ENCODE results near the gene ID2.

The ID2 gene

DNA sequence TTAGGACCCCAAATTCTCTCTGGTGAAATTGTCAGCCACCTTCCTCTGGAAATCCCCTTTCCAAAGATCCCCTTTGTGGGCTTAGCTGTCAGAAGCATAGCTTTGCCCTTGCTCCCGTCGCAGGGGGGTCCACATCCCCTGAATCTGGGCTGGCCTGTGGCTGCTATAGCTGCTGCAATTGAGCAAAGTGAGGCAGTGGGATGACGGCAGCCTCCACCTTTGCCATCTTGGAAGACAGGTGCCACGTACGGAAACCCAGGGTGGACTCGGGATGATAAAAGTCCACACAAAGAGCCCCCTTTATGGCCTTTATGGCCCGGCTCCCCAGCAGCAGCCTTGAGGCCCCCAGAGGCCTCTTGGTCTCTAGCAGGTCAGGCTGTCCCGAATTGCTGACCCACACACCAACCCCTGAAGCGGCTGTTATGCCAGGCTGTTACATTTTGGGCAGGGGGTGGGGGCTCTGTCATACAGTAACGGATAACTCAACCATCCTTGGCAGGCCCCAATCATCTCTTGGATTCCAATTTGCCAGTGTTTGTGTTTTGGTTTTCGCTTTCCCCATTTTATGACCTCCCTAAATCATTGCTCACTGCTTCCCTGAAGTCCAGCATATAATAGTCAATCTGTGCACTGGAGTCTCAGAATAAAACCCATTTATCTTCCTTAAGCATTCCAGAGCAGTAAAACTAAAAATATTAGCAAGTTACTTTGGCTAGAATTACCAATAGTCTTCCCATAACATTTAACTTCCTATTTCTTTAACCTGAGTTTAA is 33.2 kb upstream of the ID2 start:
- no peak for DNase-seq

DNA sequence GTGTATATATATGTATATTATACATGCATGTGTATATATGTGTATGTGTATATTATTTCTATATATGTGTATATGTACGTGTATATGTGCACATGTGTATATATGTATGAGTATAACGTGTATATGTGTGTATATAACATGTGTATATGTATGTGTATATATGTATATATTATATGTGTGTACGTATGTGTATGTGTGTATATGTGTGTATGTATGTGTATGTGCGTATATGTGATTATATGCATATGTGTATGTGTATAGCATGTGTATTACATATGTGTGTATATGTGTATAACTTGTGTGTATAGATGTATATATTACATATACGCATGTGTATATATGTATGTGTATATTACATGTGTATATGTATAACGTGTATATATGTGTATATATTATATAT is 32.1 kb upstream of the ID2 start:
- DNase-seq, result no peak

DNA sequence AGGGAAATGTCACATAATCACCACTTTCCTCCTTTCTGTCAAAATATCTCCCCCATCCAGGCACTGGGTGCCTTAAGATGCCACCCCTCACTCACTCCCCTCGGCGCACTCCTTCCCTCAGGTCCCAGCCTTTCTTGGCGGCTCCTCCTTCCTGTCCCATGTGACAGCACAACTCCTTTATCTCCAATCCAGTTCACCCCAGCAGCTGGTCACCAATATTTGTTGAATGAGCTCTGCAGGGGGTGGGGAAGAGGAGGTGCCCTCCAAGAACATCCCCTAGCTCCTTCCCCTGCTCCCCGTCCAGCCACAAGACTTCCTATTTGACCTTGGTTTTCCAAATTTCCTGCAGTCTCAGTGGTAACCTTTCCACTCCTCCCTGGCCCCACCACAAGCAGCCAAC is 31.6 kb upstream of the ID2 start:
- no peak for DNase-seq

DNA sequence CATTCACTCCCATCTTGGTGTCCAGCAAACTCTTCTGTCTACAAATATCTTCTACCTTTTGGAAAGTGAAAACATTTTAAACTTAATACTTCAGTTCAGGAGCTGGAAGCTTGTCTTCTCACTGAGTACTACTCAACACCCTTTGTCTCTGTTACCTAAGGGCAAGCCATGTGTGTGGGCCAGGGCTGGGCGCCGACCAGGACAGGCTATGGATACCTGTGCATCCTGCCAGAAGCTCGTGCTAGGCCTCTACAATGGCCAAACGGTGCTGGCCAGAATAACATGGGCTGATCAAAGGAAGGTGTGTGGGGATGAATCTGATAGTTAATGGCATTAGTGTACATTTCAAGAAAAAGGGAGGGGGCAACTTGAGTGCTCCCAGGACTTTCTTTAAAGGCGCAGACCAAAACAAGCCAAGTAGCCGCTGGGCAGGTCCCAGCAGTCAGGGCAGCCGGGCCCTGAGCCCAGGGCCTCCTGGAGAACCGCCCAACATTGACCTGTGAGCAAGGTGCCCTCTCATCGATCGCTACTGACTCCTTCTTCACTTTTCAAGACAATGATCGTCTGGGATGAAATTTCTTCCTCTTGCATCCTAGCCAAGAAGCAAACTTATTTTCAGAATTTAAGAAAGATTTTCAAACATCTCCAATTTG is 29.0 kb upstream of the ID2 start:
- DNase-seq, result no peak

DNA sequence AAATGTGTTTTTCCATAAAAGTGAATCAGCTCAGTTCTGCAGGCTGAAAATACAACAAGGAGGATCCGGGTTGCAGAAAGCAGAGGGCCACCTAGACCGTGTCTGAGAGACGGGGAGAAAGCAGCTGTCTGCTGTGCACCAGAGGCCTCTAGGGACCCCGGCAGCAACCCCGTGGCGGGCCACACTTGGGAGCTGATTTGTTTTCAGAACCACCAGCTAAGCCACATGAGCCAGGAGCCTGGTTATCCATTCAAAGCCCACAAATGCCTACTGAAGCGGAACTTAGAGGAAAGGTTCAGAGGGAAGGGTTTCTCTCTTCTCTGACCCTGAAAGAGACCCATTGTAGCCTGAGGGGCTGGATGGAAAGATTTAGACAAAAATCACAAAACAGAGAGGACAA is 28.4 kb upstream of the ID2 start:
- peak; percentile 35 for DNase-seq

DNA sequence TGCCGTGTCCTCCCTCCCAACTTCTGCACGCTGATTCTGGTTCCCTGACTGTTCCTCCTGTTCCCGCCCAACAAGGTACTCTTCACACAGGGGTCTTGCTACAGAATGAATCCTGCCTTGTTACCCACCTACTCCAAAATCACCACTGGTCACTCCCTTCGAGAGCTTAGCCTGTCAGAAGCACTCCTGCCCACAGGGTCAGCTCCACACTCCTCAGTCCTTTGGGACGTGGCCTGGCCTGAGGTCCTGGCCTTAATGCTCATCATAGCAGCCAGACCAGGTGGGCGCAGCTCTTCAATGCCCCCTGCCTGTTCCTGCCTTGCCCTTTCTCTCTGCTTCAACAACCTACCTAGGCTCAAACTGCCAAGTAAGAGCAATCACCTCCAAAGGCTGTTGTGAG is 27.8 kb upstream of the ID2 start:
- DNase-seq, result no peak

DNA sequence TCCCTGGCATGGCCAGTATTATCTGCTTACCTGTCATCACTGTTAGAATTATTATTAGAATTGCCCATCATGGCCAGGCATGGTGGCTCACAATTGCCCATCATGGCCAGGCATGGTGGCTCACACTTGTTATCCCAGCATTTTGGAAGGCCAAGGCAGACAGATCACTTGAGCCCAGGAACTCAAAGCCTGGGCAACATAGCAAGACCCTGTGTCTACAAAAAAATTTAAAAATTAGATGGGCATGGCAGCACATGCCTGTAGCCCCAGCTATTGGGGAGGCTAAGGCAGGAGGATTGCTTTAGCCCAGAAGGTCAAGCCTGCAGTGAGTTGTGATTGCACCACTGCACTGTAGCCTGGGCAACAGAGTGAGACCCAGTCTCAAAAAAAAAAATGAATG is 27.4 kb upstream of the ID2 start:
- no peak for DNase-seq

DNA sequence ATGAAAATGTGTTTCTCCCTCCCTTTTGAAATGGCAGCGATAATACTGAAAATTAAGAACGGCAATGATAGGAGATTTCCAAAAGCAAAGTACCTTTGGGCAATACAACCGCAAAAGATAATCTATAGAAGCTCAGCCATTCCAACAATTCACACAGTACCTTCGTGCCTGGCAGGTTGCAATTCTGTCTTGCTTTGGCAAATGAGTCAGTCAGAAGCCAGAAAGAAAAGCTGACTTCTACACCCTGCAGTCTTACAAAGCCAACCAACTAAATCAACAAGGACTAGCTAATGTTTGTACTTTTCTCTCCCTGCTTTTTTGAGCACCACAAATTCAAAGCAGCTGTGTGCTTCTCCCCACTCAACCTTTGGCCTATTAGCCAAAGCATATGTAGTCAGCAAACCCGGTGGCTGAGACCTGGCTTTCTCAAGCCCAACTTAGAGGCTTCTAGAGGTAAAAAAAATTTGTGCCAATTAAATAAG is 25.7 kb upstream of the ID2 start:
- no peak for DNase-seq

DNA sequence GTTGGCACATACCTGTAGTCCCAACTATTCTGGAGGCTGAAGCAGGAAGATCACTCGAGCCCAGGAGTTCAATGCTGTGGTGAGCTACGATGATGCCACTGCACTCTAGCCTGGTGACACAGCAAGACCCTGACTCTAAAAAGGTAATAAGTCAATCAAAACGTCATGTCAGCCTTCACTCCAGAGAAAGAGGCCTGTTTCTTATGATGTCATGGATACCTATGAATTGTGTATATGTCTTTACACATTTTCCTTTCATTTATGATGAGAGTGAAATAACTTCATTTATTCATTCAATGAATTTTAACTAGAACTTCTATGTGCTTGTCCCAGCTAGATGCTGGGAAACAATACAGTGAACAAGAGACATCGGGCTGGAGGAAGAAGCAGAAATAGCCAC is 25.0 kb upstream of the ID2 start:
- DNase-seq, result no peak

DNA sequence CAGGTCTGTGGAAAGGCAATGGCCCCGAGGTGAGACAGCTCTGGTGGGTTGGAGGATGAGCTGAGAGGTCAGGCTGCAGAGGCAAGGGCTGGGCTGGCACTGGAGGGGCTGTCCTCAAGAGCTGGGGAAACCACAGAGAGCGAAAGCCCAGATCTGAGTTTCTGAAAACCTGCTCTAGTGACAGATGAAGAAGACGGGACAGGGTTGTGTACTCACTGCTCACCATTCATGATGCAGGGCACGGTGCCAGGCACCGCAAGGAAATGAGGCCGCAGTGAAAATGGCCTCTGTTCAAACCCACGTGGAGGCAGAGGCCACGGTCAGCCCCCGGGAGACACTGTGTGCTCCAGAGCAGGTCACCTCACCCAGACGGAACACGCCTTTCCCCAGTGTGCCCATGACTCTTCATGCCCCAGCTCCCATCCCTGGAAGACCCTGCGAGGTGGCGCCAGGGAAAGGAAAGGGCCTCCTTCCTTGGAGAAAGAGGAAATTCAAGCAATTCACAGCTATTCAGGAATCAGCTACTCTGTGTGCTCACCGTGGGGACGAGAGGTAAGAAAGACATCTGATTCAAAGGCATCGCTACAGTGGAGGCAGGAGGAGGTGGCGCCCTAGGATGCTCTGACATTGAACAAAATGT is 24.3 kb upstream of the ID2 start:
- DNase-seq, result no peak

DNA sequence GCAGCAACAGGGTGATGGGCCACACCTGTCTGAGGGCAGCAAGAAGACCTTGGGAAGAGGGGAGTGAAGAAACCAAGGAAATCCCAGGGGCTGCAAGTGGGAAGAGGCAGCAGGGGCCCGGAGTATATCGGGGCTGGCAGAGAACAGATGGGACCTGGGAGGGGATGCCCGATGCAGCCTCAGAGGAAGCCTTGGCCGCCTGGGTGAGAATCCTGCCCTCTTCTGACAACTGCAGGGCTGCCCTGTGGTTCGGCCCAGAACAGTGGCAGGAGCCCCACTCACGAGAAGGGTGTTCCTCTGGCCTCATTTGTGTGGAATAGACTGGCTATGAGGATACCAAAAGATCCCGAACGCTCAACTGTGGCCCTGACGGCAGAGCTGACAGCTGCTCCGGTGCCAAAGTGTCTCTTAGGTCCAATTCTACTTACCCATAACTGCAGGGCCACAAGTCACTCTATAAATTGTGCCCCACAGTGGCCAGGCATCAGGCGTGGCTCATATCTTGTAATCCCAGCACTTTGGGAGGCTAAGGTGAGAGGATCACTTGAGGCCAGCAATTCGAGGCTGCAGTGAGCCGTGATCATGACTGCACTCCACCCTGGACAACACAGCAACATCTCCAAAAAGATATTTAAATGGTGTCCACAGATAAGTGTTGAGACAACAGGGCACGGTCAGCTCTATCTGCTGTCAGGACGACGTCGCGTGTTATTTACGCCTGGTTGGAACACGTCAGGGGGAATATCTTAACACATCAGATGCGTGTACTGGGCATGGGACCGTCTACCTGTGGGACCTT is 23.6 kb upstream of the ID2 start:
- DNase-seq, result no peak

DNA sequence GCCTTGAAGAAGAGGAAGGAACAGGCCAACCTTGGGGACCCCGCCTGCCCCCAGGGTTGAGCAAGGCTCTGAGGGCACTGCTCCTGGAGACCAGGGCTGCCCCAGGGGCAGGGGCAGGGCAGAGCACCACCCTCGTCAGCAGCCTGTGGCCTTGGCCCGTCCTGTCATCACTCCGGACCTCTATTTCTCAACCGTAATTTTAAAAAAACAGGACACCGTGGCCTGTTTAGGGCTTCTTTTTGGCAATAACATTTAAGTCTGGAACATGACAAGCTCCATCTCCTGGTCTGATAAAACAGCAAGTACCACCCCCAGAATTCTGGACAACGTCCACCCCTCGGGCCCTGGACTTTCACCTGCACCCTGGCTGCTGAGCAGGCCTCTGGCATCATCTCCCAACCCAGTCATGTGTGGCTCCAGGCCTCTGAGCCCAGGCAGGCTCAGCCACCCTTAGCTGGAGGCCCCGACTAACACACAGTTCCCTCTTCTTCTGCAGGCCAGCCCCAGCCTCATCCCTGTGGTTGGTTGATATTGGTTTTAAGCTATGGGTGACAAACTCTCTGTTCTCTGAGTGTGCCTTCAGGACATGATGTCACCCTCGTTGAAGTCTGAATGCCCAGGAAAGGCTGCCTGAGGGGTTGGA is 22.6 kb upstream of the ID2 start:
- DNase-seq, result no peak

DNA sequence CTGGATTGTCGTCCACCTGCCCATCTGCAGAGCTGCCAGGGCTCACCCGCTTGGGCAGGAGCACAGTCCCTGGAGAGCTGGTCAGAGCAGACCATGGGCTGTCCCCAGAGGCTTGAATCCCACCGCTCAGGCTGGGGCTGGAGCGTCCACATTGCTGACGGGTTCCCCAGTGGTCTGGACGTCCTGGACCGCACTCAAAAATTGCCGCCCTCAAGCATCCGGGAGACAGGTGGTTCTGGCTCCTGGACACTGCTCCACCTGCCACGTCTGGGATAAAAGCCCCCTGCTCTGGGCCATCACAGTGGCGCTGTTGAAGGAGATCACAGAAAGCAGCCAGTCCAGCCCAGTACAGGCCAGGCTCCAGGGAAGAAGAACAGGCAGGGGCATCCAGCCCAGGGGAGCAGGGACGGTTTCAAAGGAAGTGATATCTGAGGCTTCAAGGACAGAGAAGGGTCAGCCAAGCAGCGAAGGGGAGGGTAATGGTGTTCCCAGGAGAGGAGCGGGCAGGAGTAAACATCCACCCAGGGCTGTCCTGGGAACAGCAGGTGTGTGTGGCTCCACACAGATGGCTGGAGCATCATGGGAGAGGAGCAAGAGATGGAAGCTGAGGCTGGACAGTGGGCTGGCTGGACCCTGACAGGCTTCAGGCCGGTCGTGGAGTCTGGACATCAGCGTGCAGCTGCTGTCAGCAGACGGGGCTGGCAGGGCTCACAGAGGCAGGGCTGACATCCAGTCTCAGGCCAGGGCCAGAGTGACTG is 21.9 kb upstream of the ID2 start:
- DNase-seq, result no peak

DNA sequence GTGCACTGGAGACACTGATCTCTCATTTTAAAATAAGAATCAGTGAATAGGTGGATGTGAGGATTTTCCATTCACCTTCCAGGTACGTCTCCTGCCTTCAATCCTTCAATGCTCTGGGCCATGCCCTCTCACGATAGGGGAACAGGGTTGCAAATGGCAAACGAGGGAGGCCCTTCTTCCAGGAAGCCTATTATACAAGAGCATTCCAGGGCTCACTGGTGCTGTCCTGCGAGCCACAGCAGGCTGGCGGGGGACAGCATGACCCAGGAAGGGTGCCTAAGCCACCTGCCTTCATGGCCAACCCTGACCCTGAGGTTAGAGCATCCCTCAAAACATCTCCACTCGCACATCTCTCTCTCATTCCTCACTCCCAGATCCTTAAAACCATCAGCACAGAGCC is 20.6 kb upstream of the ID2 start:
- no peak for DNase-seq

DNA sequence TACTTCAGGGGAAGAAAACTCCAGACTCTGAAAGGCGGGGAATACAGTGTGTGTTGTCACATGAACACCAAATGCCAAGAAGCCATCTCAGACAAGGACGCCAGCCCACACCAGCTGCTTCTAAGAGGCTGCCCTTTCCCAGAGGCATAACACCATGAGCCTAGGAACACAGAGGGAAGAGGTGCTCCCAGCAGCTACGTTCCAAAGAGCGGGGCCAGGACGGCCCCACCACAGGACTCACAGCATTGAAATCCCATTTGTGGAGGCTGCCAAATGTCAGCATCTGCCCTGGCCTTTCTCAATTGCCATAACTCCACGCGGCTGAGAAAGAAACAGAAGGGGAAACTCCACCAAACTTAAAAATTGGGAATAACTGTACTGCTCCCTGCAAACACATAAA is 20.1 kb upstream of the ID2 start:
- DNase-seq, result no peak

DNA sequence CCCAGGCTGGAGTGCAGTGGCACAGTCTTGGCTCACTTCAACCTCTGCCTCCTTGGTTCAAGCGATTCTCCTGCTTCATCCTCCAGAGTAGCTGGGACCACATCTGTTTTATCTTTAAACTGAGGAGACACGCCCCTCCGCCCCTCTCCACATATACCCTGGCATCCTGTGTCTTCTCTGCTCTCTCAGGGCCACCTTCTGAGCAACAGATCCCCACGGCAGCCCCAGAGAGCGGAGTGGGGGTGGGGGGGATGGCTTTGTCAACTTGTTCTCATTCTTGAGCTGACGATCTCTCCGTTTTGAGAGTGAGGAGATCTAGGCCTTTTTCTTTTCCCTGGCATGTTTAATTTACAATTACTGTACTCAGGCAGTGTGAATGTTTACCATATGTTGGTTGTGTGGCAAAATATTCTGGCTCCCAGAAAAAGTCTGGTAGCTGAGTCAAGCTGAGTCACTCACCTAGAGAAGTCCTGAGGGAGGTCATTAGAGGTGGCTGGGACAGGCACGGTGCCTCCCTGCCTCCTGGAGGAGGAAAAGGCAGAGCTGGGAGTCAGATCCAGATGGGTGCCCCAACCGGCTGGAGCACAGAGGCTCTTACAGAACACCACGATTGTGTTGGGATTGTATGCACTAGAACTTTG is 19.5 kb upstream of the ID2 start:
- no peak for DNase-seq

DNA sequence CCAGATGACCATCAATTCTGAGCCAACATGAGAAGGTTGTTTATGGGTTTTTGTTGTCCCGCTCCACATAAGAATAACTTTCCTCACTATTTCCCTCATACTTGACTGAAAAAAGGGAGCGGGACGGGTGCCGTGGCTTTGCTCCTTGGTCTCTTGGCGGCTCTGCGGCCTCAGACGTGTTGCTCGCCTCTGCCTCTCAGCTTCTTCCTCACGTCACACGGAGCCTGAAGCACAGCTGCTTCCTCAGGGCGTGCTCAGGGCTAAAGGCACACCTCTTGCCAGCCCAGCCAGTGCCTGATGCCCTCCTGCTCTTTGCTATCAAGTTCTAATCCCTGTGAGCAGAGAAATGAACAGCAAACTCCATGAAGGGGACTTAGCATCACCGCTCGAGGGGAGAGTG is 17.9 kb upstream of the ID2 start:
- no peak for DNase-seq

DNA sequence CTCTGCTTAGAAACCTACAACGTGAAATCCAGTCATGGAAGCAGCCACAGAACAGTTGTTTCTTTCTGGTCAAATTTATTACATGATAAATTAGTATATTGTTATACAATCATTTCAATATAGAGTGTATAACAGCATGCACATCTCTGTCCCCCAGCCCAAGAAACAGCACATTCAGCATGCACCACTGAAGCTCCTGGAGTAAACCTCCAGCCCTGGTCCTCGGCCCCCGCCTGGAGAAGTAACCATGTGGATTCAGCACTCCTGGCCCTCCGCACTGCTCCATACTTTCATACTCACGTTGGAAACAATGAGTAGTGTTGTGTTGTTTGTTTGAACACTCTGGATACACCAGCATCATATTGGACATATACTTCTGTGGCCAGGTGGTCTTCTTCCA is 15.3 kb upstream of the ID2 start:
- no peak for DNase-seq

DNA sequence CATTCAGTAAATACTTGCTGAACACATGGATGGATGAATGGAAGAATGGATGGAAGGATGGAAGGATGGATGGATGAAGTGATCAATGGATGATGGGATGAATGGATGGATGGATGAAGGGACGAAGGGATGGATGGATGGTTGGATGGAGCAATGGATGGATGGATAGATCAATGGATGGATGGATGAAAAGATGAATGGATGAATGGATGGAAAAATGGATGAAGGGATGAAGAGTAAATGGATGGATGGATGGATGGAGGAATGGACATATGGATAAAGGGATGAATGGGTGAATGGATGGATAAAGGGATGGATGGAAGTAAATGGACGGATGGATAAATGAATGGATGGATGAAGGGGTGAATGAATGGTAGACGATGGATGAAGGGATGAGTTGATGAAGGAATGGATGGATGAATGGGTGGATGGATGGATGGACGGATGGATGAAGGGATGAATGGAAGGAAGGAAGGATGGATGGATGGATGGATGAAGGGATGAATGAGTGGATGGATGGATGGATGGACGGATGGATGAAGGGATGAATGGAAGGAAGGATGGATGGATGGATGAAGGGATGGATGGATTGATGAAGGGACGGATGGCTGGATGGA is 13.9 kb upstream of the ID2 start:
- no peak for DNase-seq

DNA sequence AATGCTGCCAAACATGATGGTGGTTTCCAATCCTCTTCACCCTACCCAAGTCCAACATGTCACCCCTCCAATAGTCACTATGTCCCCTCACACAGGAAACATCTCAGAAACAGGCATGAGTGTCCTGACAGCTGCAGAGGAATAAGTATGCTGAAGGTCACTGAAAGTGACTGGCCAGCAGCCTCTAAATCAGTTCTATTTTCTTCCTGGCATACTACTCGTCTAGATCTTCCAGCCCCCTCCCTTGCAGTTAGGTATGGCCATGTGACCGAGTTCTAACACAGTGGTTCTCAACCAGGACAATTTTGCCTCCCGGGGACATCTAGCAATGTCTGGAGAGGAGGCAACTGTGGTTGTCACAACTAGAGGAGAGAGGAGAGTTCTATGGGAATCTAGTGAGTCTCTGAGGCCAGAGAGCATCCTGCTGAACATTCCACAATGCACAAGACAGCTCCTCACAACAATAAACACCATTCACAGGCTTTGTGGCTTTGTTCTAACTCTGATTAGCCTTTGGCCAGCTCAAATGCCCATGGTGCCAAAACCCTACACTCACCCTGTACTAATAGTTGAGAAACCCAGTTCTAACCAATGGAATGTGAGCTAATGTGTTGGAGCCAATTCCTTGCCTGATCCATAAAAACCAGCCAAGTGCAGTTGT is 12.6 kb upstream of the ID2 start:
- no peak for DNase-seq

DNA sequence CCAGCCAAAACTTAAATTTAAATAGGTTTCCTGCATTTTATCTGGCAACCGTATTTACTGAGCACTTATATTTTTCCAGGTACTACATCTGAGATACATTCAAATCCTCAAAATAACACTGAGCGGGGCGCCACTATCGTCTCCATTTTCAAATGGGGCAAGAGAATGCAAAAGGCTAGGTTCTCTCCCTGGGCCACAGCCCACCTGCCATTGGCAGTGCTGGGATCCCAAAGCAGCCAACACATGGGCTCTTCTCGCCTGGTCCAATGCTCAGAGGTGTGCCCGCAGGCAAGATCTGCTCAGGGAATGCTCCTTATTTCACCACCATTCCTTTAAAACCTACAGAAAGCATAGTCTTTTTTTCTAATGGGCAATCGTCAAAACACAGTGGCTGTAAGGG is 11.3 kb upstream of the ID2 start:
- no peak for DNase-seq

Measured in NCI-H526 treated with DMSO at 0.1 percent for 48 hours (cell line).